ENCODE results near the gene DARS2. TPM values are rescaled to one million over a fixed set of nuclear protein-coding genes. Genes with fewer than 3 reads are reported as not detected.
"Not testable (repeated sequence)": the region's sequence is repeated elsewhere in the genome, so short reads cannot be mapped to it uniquely, and the experiment has no call there.

DARS2 gene
- 10 to 100 TPM; 47.0 to 48.1 TPM for total RNA-seq

GRCh38 chr1:173824315-173825081 lies at the start of gene DARS2, which contains the start of gene CENPL:
Gene DARS2 (plus strand): TSS chr1:173824673. CDS start chr1:173825230, 557 bp downstream.
Gene CENPL (minus strand): TSS chr1:173824883. CDS start chr1:173811299, 13,584 bp downstream.
- H3K27me3 Mint-ChIP-seq: no peaks in the 10 kb centered on the region
- no peaks in the 10 kb centered on the region for H3K9me3 Mint-ChIP-seq
- peaks cover 42% of the 10 kb centered on the region for H3K4me1 Mint-ChIP-seq
- peak; percentile 88 for DNase-seq
- peak within 1 kb of the TSS; percentile 99 for H3K4me3 Mint-ChIP-seq
- H3K27ac Mint-ChIP-seq: peak within 1 kb of the TSS; percentile 100
- H3K36me3 Mint-ChIP-seq: peaks cover 36% of the 10 kb centered on the region

GRCh38 chr1:173775578-173776226 lies 48.8 kb upstream of the DARS2 start:
- no peaks in the 10 kb centered on the region for H3K27me3 Mint-ChIP-seq
- peaks cover 15% of the 10 kb centered on the region for H3K36me3 Mint-ChIP-seq
- no peak for DNase-seq
- no peaks in the 10 kb centered on the region for H3K9me3 Mint-ChIP-seq
- no peak overlapping the region for H3K4me3 Mint-ChIP-seq
- H3K4me1 Mint-ChIP-seq: no peaks in the 10 kb centered on the region
- H3K27ac Mint-ChIP-seq: no peak overlapping the region

GRCh38 chr1:173779936-173780335 lies 44.5 kb upstream of the DARS2 start:
- Mint-ChIP-seq H3K4me3 (no peak overlapping the region), H3K4me1 (no peaks in the 10 kb centered on the region), H3K9me3 (no peaks in the 10 kb centered on the region), H3K36me3 (peaks cover 15% of the 10 kb centered on the region), H3K27ac (no peak overlapping the region), H3K27me3 (no peaks in the 10 kb centered on the region)
- no peak for DNase-seq

- Mint-ChIP-seq H3K4me3 (no peak overlapping the region), H3K9me3 (no peaks in the 10 kb centered on the region), H3K27me3 (no peaks in the 10 kb centered on the region), H3K36me3 (peaks cover 2% of the 10 kb centered on the region), H3K27ac (no peak overlapping the region), H3K4me1 (no peaks in the 10 kb centered on the region)
- DNase-seq: no peak
Observed at GRCh38 chr1:173784997-173785396, 39.5 kb upstream of the DARS2 start.

- H3K4me3 Mint-ChIP-seq: no peak overlapping the region
- DNase-seq: no peak
- H3K9me3 Mint-ChIP-seq: no peaks in the 10 kb centered on the region
- H3K36me3 Mint-ChIP-seq: peaks cover 7% of the 10 kb centered on the region
- H3K27me3 Mint-ChIP-seq: no peaks in the 10 kb centered on the region
- no peaks in the 10 kb centered on the region for H3K4me1 Mint-ChIP-seq
- H3K27ac Mint-ChIP-seq: no peak overlapping the region
Observed at GRCh38 chr1:173789841-173790240, 34.6 kb upstream of the DARS2 start.

- H3K4me1 Mint-ChIP-seq: no peaks in the 10 kb centered on the region
- H3K9me3 Mint-ChIP-seq: no peaks in the 10 kb centered on the region
- no peak overlapping the region for H3K27ac Mint-ChIP-seq
- no peak for DNase-seq
- H3K4me3 Mint-ChIP-seq: no peak overlapping the region
- peaks cover 30% of the 10 kb centered on the region for H3K36me3 Mint-ChIP-seq
- no peaks in the 10 kb centered on the region for H3K27me3 Mint-ChIP-seq
Observed at GRCh38 chr1:173798078-173798477, 26.4 kb upstream of the DARS2 start.

- H3K4me3 Mint-ChIP-seq, H3K27me3 Mint-ChIP-seq, H3K27ac Mint-ChIP-seq, DNase-seq, H3K4me1 Mint-ChIP-seq, H3K9me3 Mint-ChIP-seq: not testable (repeated sequence)
- peaks cover 25% of the 10 kb centered on the region for H3K36me3 Mint-ChIP-seq
Observed at GRCh38 chr1:173799995-173800394, 24.5 kb upstream of the DARS2 start.

- no peak overlapping the region for H3K4me3 Mint-ChIP-seq
- H3K27me3 Mint-ChIP-seq: no peaks in the 10 kb centered on the region
- H3K27ac Mint-ChIP-seq: no peak overlapping the region
- DNase-seq: no peak
- peaks cover 18% of the 10 kb centered on the region for H3K36me3 Mint-ChIP-seq
- no peaks in the 10 kb centered on the region for H3K9me3 Mint-ChIP-seq
- no peaks in the 10 kb centered on the region for H3K4me1 Mint-ChIP-seq
Observed at GRCh38 chr1:173802961-173803360, 21.5 kb upstream of the DARS2 start.

- Mint-ChIP-seq H3K4me1 (peaks cover 13% of the 10 kb centered on the region), H3K36me3 (peaks cover 64% of the 10 kb centered on the region)
- H3K9me3 Mint-ChIP-seq, H3K27me3 Mint-ChIP-seq, H3K27ac Mint-ChIP-seq, H3K4me3 Mint-ChIP-seq, DNase-seq: not testable (repeated sequence)
Observed at GRCh38 chr1:173813654-173814053, 10.8 kb upstream of the DARS2 start.

- Mint-ChIP-seq H3K27me3 (no peaks in the 10 kb centered on the region), H3K4me3 (no peak overlapping the region), H3K27ac (no peak overlapping the region), H3K36me3 (peaks cover 60% of the 10 kb centered on the region), H3K4me1 (peaks cover 33% of the 10 kb centered on the region), H3K9me3 (peaks cover 6% of the 10 kb centered on the region)
- no peak for DNase-seq
Observed at GRCh38 chr1:173818459-173818858, 6.0 kb upstream of the DARS2 start.

GRCh38 chr1:173821680-173822079 lies 2.8 kb upstream of the DARS2 start:
- Mint-ChIP-seq H3K4me3 (peak overlapping the region; percentile 20), H3K4me1 (peaks cover 28% of the 10 kb centered on the region)

GRCh38 chr1:173823781-173824314 lies 625 bp upstream of the DARS2 start:
- Mint-ChIP-seq H3K27me3 (no peaks in the 10 kb centered on the region), H3K27ac (peak overlapping the region; percentile 100), H3K36me3 (peaks cover 32% of the 10 kb centered on the region), H3K4me1 (peaks cover 39% of the 10 kb centered on the region), H3K9me3 (no peaks in the 10 kb centered on the region), H3K4me3 (peak overlapping the region; percentile 99)
- no peak for DNase-seq

More at GRCh38 chr1:173821680-173822079, 2.8 kb upstream of the DARS2 start:
- Mint-ChIP-seq H3K36me3 (peaks cover 43% of the 10 kb centered on the region), H3K27me3 (no peaks in the 10 kb centered on the region), H3K9me3 (no peaks in the 10 kb centered on the region), H3K27ac (no peak overlapping the region)
- DNase-seq: no peak

- peak overlapping the region; percentile 14 for H3K4me3 Mint-ChIP-seq
- no peak overlapping the region for H3K27ac Mint-ChIP-seq
- H3K4me1 Mint-ChIP-seq: peaks cover 26% of the 10 kb centered on the region
- DNase-seq: no peak
- peaks cover 23% of the 10 kb centered on the region for H3K36me3 Mint-ChIP-seq
- no peaks in the 10 kb centered on the region for H3K27me3 Mint-ChIP-seq
- no peaks in the 10 kb centered on the region for H3K9me3 Mint-ChIP-seq
Observed at GRCh38 chr1:173827611-173828010, 3.1 kb downstream of the DARS2 start.

GRCh38 chr1:173832748-173833147 lies 8.3 kb downstream of the DARS2 start:
- Mint-ChIP-seq H3K36me3 (peaks cover 10% of the 10 kb centered on the region), H3K27ac (no peak overlapping the region), H3K4me1 (peaks cover 9% of the 10 kb centered on the region), H3K4me3 (no peak overlapping the region), H3K9me3 (no peaks in the 10 kb centered on the region), H3K27me3 (no peaks in the 10 kb centered on the region)
- no peak for DNase-seq

GRCh38 chr1:173852105-173852504 lies 27.6 kb downstream of the DARS2 start:
- no peaks in the 10 kb centered on the region for H3K9me3 Mint-ChIP-seq
- no peaks in the 10 kb centered on the region for H3K4me1 Mint-ChIP-seq
- H3K36me3 Mint-ChIP-seq: peaks cover 29% of the 10 kb centered on the region
- no peak for DNase-seq
- H3K4me3 Mint-ChIP-seq: no peak overlapping the region
- no peaks in the 10 kb centered on the region for H3K27me3 Mint-ChIP-seq
- H3K27ac Mint-ChIP-seq: no peak overlapping the region

Data from activated naive CD8-positive, alpha-beta T cell treated with anti-CD3 and anti-CD28 coated beads for 36 hours (primary cell).